T follicular helper cell (primary cell): ENCODE data around the gene CTBP1.
A peak's percentile ranks its signal among the peaks of the same experiment; 100 is the strongest.
"Not testable (repeated sequence)": the region's sequence is repeated elsewhere in the genome, so short reads cannot be mapped to it uniquely, and the experiment has no call there.

Source experiments
- DNase-seq: peaks from one replicate; pipeline ENCODE4 v3.0.0-alpha.2; 2020; ENCODE audit warnings: low read depth
- total RNA-seq, 2 experiments: gene quantifications; one replicate each; lab custom pipeline; 2026; lab: John Stamatoyannopoulos, UW

The CTBP1 gene
- 157 to 243 reads per million in 2 experiments for total RNA-seq

- DNase-seq = peak; percentile 78
These were observed at the start of gene CTBP1 for GRCh38 chr4:1248245-1249147. CTBP1 (minus strand) TSS chr4:1249130; CDS start chr4:1241331, 7,799 bp downstream.

- DNase-seq = no peak
These were observed 49.5 kb upstream of the CTBP1 start for GRCh38 chr4:1298461-1298860.

- no peak for DNase-seq
These were observed 48.8 kb upstream of the CTBP1 start for GRCh38 chr4:1297456-1298325.

GRCh38 chr4:1297023-1297395 lies 48.1 kb upstream of the CTBP1 start:
- DNase-seq = no peak

GRCh38 chr4:1296324-1297022 lies 47.5 kb upstream of the CTBP1 start:
- DNase-seq = no peak

- DNase-seq = no peak
These were observed 46.6 kb upstream of the CTBP1 start for GRCh38 chr4:1295405-1296055.

- no peak for DNase-seq
These were observed 46.0 kb upstream of the CTBP1 start for GRCh38 chr4:1294891-1295290.

GRCh38 chr4:1294424-1294823 lies 45.5 kb upstream of the CTBP1 start:
- no peak for DNase-seq

- DNase-seq = no peak
These were observed 45.1 kb upstream of the CTBP1 start for GRCh38 chr4:1293991-1294390.

GRCh38 chr4:1293531-1293941 lies 44.6 kb upstream of the CTBP1 start:
- no peak for DNase-seq

GRCh38 chr4:1292703-1293011 lies 43.7 kb upstream of the CTBP1 start:
- DNase-seq = not testable (repeated sequence)

- DNase-seq = no peak
These were observed 43.2 kb upstream of the CTBP1 start for GRCh38 chr4:1291996-1292702.

- DNase-seq = no peak
These were observed 42.2 kb upstream of the CTBP1 start for GRCh38 chr4:1291091-1291490.

- DNase-seq = no peak
These were observed 41.4 kb upstream of the CTBP1 start for GRCh38 chr4:1290165-1290977.

GRCh38 chr4:1289207-1290164 lies 40.6 kb upstream of the CTBP1 start, which contains the start of gene MAEA:
MAEA (plus strand) TSS chr4:1289891; CDS start chr4:1289914, 23 bp downstream.
- DNase-seq = peak; percentile 95

GRCh38 chr4:1288786-1289185 lies 39.9 kb upstream of the CTBP1 start:
- no peak for DNase-seq

GRCh38 chr4:1285790-1286553 lies 37.0 kb upstream of the CTBP1 start:
- no peak for DNase-seq

- no peak for DNase-seq
These were observed 36.3 kb upstream of the CTBP1 start for GRCh38 chr4:1285151-1285789.
